Endothelial cell of umbilical vein (primary cell): ENCODE data around the gene RAP1GAP2. TPM values are rescaled to one million over a fixed set of nuclear protein-coding genes. Genes with fewer than 3 reads are reported as not detected.

Experiments used
- BruUV-seq: library from RNA; stranded (reverse); fragments of 400-500 nt; replicated peaks from 2 replicates; lab custom pipeline; 2021; lab: Mats Ljungman, UMichigan
- CTCF ChIA-PET: fragments of 300-600, 350-600 bp; sonication (Branson Sonifier 250); formaldehyde crosslinking; loops from one replicate; lab custom pipeline; 2021; ENCODE audit warnings: antibody characterized with exemption, inconsistent platforms; lab: Charles Lee
- POLR2A ChIA-PET: fragments of 300-600, 350-600 bp; sonication (Branson Sonifier 250); formaldehyde crosslinking; loops from one replicate; lab custom pipeline; 2021; ENCODE audit warnings: antibody characterized with exemption, inconsistent platforms; lab: Charles Lee
- DNase-seq: peaks from one replicate; pipeline ENCODE4 v3.0.0-alpha.2; 2011; ENCODE audit warnings: low read depth, low spot score
- FAIRE-seq: peaks from 2 replicates; lab custom pipeline; 2011; peaks lifted over from hg19 to GRCh38; lab: Jason Lieb, UNC
- H2AFZ ChIP-seq: 2 replicates; pipeline ENCODE4 v1.6.0; 2012; ENCODE audit warnings: low read depth, low read length, control low read depth, inconsistent platforms
- H3K27ac ChIP-seq: 2 replicates; pipeline ENCODE4 v1.5.1; 2011; ENCODE audit warnings: low read depth, mild to moderate bottlenecking, control low read depth, low read length, moderate library complexity; ENCODE audit not compliant: insufficient read depth
- H3K27me3 ChIP-seq, 2 experiments: 2 replicates each; pipeline versions ENCODE4 v1.6.0 to v1.6.1; 2011; ENCODE audit warnings: low read length in 2 of 2, mixed read lengths in 1 of 2; ENCODE audit not compliant: control insufficient read depth in 2 of 2, insufficient read depth in 2 of 2
- H3K36me3 ChIP-seq, 2 experiments: 2 replicates in 1 of 2; 3 replicates in 1 of 2; pipeline ENCODE4 v1.5.1; 2011; ENCODE audit warnings: low read length in 2 of 2, mild to moderate bottlenecking in 1 of 2, moderate library complexity in 1 of 2; ENCODE audit not compliant: control insufficient read depth in 2 of 2, insufficient read depth in 2 of 2; ENCODE audit errors: extremely low read depth in 1 of 2
- H3K4me1 ChIP-seq: 3 replicates; pipeline ENCODE4 v1.5.1; 2011; ENCODE audit warnings: mild to moderate bottlenecking, low read length; ENCODE audit not compliant: control insufficient read depth, insufficient read depth; ENCODE audit errors: extremely low read depth
- H3K4me2 ChIP-seq: 2 replicates; pipeline ENCODE4 v1.6.1; 2011; ENCODE audit warnings: low read length, control low read depth, mixed read lengths; ENCODE audit not compliant: insufficient read depth
- H3K4me3 ChIP-seq, 3 experiments: fragments of 200-600 bp in 1 of 3; sonication (generic), shearing (Covaris generic) in 1 of 3; replicated peaks in 1 of 3; 2 replicates each; pipeline ENCODE4 v1.5.1; 2011 to 2016; ENCODE audit warnings: control low read depth in 3 of 3, low read length in 3 of 3, mild to moderate bottlenecking in 2 of 3, inconsistent platforms in 1 of 3, low read depth in 1 of 3, moderate library complexity in 1 of 3; ENCODE audit not compliant: insufficient read depth in 1 of 3
- H3K79me2 ChIP-seq: 2 replicates; pipeline ENCODE4 v1.6.0; 2012; ENCODE audit warnings: low read length, inconsistent platforms; ENCODE audit not compliant: control insufficient read depth, insufficient read depth
- H3K9ac ChIP-seq: replicated peaks from 2 replicates; pipeline ENCODE3; 2011; ENCODE audit warnings: low read length, control low read depth; ENCODE audit not compliant: insufficient read depth; ENCODE audit errors: extremely low read depth
- H3K9me1 ChIP-seq: replicated peaks from 3 replicates; pipeline ENCODE4 v1.6.0; 2011; ENCODE audit warnings: mild to moderate bottlenecking, low read length; ENCODE audit not compliant: control insufficient read depth, insufficient read depth; ENCODE audit errors: extremely low read depth
- H3K9me3 ChIP-seq: replicated peaks from 2 replicates; pipeline ENCODE4 v1.5.1; 2012; ENCODE audit warnings: low read length, inconsistent platforms; ENCODE audit not compliant: control insufficient read depth, insufficient read depth
- H4K20me1 ChIP-seq: replicated peaks from 2 replicates; pipeline ENCODE3; 2011; ENCODE audit warnings: mild to moderate bottlenecking, low read length; ENCODE audit not compliant: control insufficient read depth, insufficient read depth; ENCODE audit errors: extremely low read depth
- EZH2 ChIP-seq: IDR thresholded peaks from 2 replicates; pipeline ENCODE4 v1.6.1; 2012; ENCODE audit warnings: borderline replicate concordance, low read depth, mild to moderate bottlenecking, moderate library complexity, low read length, inconsistent platforms; ENCODE audit not compliant: severe bottlenecking
- FOS ChIP-seq: IDR thresholded peaks from 2 replicates; pipeline ENCODE4 v1.6.1; 2011; ENCODE audit warnings: mild to moderate bottlenecking, low read length, moderate library complexity, borderline replicate concordance; ENCODE audit not compliant: insufficient read depth
- GATA2 ChIP-seq: IDR thresholded peaks from 2 replicates; pipeline ENCODE4 v1.7.0; 2011; ENCODE audit warnings: low read depth, mild to moderate bottlenecking, moderate library complexity, mixed read lengths, low read length; ENCODE audit not compliant: insufficient read length, insufficient read depth
- JUN ChIP-seq: IDR thresholded peaks from 2 replicates; pipeline ENCODE4 v1.6.1; 2011; ENCODE audit warnings: borderline replicate concordance, low read depth; ENCODE audit not compliant: insufficient read length, insufficient read depth
- MYC ChIP-seq: IDR thresholded peaks from one replicate; pipeline ENCODE4 v1.6.1; 2011; ENCODE audit warnings: mild to moderate bottlenecking, low read depth, low read length
- POLR2A ChIP-seq: IDR thresholded peaks from 2 replicates; pipeline ENCODE4 v1.6.1; 2012; ENCODE audit warnings: low read depth, mild to moderate bottlenecking, control low read depth, low read length
- POLR2AphosphoS5 ChIP-seq: IDR thresholded peaks from 2 replicates; pipeline ENCODE4 v1.6.1; 2012; ENCODE audit warnings: low read depth, mild to moderate bottlenecking, control low read depth, low read length, moderate library complexity; ENCODE audit not compliant: insufficient read depth
- dilution Hi-C: fragments of 300-500 bp; cut with MboI; formaldehyde crosslinking; loops from one replicate; pipeline ENCODE4 v1.15.0; 2019; ENCODE audit warnings: low sequenced_read_pairs; ENCODE audit not compliant: extremely low pct_ligation_motif_present
- intact Hi-C: fragments of 100-400 bp; cut with micrococcal nuclease; formaldehyde crosslinking; loops from one replicate; pipeline ENCODE4 v1.10.0; 2022
- polyA plus RNA-seq, 4 experiments: library from polyadenylated mRNA; depleted of rRNA in 3 of 4; stranded (reverse) in 3 of 4; unstranded in 1 of 4; fragments of >200 nt; gene quantifications; 2 replicates each; pipeline versions ENCODE4 v1.2.1 to v1.2.3, GENCODE V29; 2011 to 2012; ENCODE audit warnings: missing spikeins in 1 of 4
- total RNA-seq: library from RNA; stranded (reverse); gene quantifications from 2 replicates; pipeline ENCODE4 v1.2.3, GENCODE V29; 2021
- TF ChIP-seq, protein P1 (sequence below): IDR thresholded peaks from 2 replicates; pipeline ENCODE4 v1.6.1; 2011; ENCODE audit not compliant: insufficient read depth, insufficient read length
- TF ChIP-seq, protein P2 (sequence below), 2 donors: IDR thresholded peaks; 1 replicate in 1 of 2; 2 replicates in 1 of 2; pipeline ENCODE4 v1.5.1; 2011; ENCODE audit warnings: low read length in 2 of 2, mild to moderate bottlenecking in 2 of 2, moderate library complexity in 2 of 2, control low read depth in 1 of 2, inconsistent platforms in 1 of 2, low read depth in 1 of 2; ENCODE audit not compliant: insufficient read depth in 1 of 2; ENCODE audit errors: extremely low read depth in 1 of 2

The RAP1GAP2 gene
- total and polyA plus RNA-seq, 2 donors (not counting 3 experiments of a cell fraction or from before 2014, with no cell fraction given): 1.4 to 3.6 TPM

DNA sequence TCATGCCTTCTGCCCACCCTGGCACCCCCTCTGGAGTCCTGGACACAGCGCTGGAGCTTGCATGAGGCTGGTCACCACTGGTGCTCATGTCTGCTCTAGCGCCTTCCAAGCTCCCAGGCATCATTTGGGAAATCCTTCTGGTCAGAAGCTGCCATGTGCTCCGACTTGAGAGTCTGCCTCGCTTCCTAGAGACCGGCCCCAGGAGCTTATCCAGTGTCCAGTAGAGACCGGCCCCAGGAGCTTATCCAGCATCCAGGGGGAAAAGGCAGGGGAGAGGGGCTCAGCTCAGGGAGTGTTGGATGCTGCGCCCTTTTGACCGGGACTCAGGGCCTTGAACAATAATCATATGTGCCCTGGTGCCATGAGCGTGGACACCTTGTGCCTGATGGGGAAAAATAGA is 106.3 kb downstream of the RAP1GAP2 start:
- dilution Hi-C loops: no loop called here
- Histone ChIP-seq H4K20me1 (no peaks in the 10 kb centered on the region), H3K9me3 (no peaks in the 10 kb centered on the region), H3K4me3 (no peak overlapping the region), H3K9ac (no peak overlapping the region), H3K27me3 (no peaks in the 10 kb centered on the region), H3K27ac (no peak overlapping the region), H3K4me1 (no peaks in the 10 kb centered on the region), H3K4me2 (no peak overlapping the region), H3K36me3 (no peaks in the 10 kb centered on the region), H2AFZ (no peak overlapping the region), H3K79me2 (no peaks in the 10 kb centered on the region), H3K9me1 (no peaks in the 10 kb centered on the region)
- POLR2A ChIA-PET: no interaction called here
- TF ChIP-seq POLR2AphosphoS5: no peak
- no peak for TF ChIP-seq GATA2
- no TSS peak for BruUV-seq
- FAIRE-seq (no peak), DNase-seq (no peak)
- CTCF ChIA-PET: no interaction called here
- intact Hi-C loops: no loop called here

DNA sequence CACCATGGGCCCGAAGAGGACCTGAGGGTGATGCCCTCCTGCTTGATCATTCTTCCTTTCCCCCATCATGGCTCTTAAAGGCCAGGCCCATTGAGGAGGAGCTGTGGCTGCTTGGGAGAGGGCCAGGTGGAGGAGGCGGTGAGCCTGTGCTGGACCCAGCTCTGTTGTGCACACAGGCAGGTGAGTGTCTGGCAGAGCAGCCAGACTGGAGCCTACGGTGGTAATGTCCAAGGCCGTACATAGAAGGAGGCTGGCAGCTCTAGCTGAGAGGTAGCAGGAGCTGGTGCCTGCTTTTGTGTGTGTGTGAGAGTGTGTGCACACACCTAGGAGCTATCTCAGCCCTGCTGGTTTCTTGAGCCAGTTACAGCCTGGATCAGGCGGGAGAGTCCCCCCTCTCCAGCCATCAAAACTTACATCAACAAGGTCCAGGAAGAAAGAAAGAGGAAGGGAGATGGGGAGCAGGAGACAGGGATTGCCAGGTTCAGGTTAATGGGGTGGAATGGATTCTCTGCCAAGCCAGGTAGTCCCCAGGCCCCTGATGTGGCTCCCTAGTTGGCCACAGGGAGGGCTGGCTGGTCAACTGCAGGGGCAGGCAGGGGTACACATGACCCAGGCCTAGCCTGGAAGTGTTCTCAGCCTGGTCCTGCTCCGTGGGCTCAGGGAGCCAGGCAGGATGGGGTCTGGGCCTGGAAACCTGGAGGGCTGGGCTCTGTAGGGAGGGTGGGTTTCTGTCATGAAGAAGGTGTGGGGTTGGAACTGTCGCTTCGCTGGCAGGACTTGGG is 107.1 kb downstream of the RAP1GAP2 start:
- Histone ChIP-seq H3K9ac (no peak overlapping the region), H4K20me1 (no peaks in the 10 kb centered on the region), H3K27ac (no peak overlapping the region), H2AFZ (no peak overlapping the region), H3K4me1 (no peaks in the 10 kb centered on the region), H3K9me3 (no peaks in the 10 kb centered on the region), H3K4me2 (no peak overlapping the region), H3K27me3 (no peaks in the 10 kb centered on the region), H3K79me2 (no peaks in the 10 kb centered on the region), H3K4me3 (no peak overlapping the region), H3K9me1 (no peaks in the 10 kb centered on the region), H3K36me3 (no peaks in the 10 kb centered on the region)
- dilution Hi-C loops: no loop called here
- no TSS peak for BruUV-seq
- DNase-seq (no peak), FAIRE-seq (no peak)
- intact Hi-C loops: no loop called here
- ChIA-PET CTCF (no interaction called here), POLR2A (no interaction called here)
- TF ChIP-seq GATA2 (no peak), MYC (no peak), POLR2AphosphoS5 (no peak), FOS (no peak), EZH2 (no peak), POLR2A (no peak), JUN (no peak)
- TF ChIP-seq, protein P1, sequence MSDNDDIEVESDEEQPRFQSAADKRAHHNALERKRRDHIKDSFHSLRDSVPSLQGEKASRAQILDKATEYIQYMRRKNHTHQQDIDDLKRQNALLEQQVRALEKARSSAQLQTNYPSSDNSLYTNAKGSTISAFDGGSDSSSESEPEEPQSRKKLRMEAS: no peak
- TF ChIP-seq, protein P2, sequence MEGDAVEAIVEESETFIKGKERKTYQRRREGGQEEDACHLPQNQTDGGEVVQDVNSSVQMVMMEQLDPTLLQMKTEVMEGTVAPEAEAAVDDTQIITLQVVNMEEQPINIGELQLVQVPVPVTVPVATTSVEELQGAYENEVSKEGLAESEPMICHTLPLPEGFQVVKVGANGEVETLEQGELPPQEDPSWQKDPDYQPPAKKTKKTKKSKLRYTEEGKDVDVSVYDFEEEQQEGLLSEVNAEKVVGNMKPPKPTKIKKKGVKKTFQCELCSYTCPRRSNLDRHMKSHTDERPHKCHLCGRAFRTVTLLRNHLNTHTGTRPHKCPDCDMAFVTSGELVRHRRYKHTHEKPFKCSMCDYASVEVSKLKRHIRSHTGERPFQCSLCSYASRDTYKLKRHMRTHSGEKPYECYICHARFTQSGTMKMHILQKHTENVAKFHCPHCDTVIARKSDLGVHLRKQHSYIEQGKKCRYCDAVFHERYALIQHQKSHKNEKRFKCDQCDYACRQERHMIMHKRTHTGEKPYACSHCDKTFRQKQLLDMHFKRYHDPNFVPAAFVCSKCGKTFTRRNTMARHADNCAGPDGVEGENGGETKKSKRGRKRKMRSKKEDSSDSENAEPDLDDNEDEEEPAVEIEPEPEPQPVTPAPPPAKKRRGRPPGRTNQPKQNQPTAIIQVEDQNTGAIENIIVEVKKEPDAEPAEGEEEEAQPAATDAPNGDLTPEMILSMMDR (IDR thresholded peaks at IDR 0.05; ENCODE audit: extremely low read depth in 1 of 2, insufficient read depth in 1 of 2, low read depth in 1 of 2, low read length in 2 of 2): no peak
